CD4-positive, alpha-beta memory T cell (primary cell): ENCODE results near the gene LGR4. TPM values are rescaled to one million over a fixed set of nuclear protein-coding genes. Genes with fewer than 3 reads are reported as not detected.

ENCODE experiments used
- CTCF ChIA-PET: fragments of 350-600 bp; sonication (Branson Sonifier 250); formaldehyde crosslinking; loops from one replicate; lab custom pipeline; 2021; ENCODE audit warnings: inconsistent platforms; ENCODE audit not compliant: partially characterized antibody; lab: Charles Lee
- POLR2A ChIA-PET: fragments of 350-600 bp; sonication (Branson Sonifier 250); formaldehyde crosslinking; loops from one replicate; lab custom pipeline; 2021; ENCODE audit not compliant: partially characterized antibody; lab: Charles Lee
- DNase-seq, 5 donors: peaks; one replicate each; pipeline versions ENCODE4 v3.0.0 to v3.0.0-alpha.2; 2020 to 2022; ENCODE audit warnings: mixed read lengths in 1 of 5
- H3K27ac ChIP-seq: one replicate; pipeline ENCODE4 v1.7.0; 2013; ENCODE audit warnings: low read depth, low read length
- H3K27me3 ChIP-seq: 2 replicates; pipeline ENCODE4 v1.7.0; 2013; ENCODE audit warnings: mild to moderate bottlenecking, low read length, moderate library complexity; ENCODE audit not compliant: insufficient read depth
- H3K36me3 ChIP-seq: 2 replicates; pipeline ENCODE4 v1.7.0; 2013; ENCODE audit warnings: mild to moderate bottlenecking, low read length, moderate library complexity; ENCODE audit not compliant: insufficient read depth
- H3K4me1 ChIP-seq: 2 replicates; pipeline ENCODE4 v1.7.0; 2013; ENCODE audit warnings: mild to moderate bottlenecking, low read length, moderate library complexity; ENCODE audit not compliant: insufficient read depth
- H3K4me3 ChIP-seq, 2 donors: one replicate each; pipeline ENCODE4 v1.7.0; 2013; ENCODE audit warnings: low read length in 2 of 2, mild to moderate bottlenecking in 1 of 2
- H3K9me3 ChIP-seq, 2 donors: one replicate each; pipeline ENCODE4 v1.7.0; 2013; ENCODE audit warnings: low read length in 2 of 2, control low read depth in 1 of 2; ENCODE audit not compliant: control insufficient read depth in 1 of 2
- H3K27ac Mint-ChIP-seq, 7 donors: one replicate each; pipeline ENCODE4 v1.8.0; 2020 to 2021; ENCODE audit warnings: mixed read lengths in 7 of 7, mild to moderate bottlenecking in 6 of 7, inconsistent platforms in 3 of 7, moderate library complexity in 3 of 7
- H3K27me3 Mint-ChIP-seq, 2 donors: one replicate each; pipeline ENCODE4 v1.8.0; 2020 to 2021; ENCODE audit warnings: mixed read lengths in 2 of 2
- H3K36me3 Mint-ChIP-seq, 2 donors: one replicate each; pipeline ENCODE4 v1.8.0; 2020 to 2021; ENCODE audit warnings: mixed read lengths in 2 of 2, inconsistent platforms in 1 of 2, mild to moderate bottlenecking in 1 of 2
- H3K4me1 Mint-ChIP-seq, 4 donors: one replicate each; pipeline ENCODE4 v1.8.0; 2020 to 2021; ENCODE audit warnings: mixed read lengths in 4 of 4, mild to moderate bottlenecking in 1 of 4
- H3K4me3 Mint-ChIP-seq, 8 donors: one replicate each; pipeline ENCODE4 v1.8.0; 2020 to 2021; ENCODE audit warnings: mixed read lengths in 8 of 8, mild to moderate bottlenecking in 7 of 8, moderate library complexity in 6 of 8, inconsistent platforms in 3 of 8
- H3K9me3 Mint-ChIP-seq, 8 donors: one replicate each; pipeline ENCODE4 v1.8.0; 2020 to 2021; ENCODE audit warnings: mixed read lengths in 8 of 8, mild to moderate bottlenecking in 5 of 8, inconsistent platforms in 3 of 8, moderate library complexity in 1 of 8
- intact Hi-C: fragments of 100-400 bp; cut with micrococcal nuclease; formaldehyde crosslinking; loops from one replicate; pipeline ENCODE4 v1.15.1; 2023
- polyA plus RNA-seq, 2 donors: library from polyadenylated mRNA; unstranded; fragments of 300-500 nt; fragmentation: Illumina TruSeq; gene quantifications; one replicate each; pipeline ENCODE4 v1.2.3, GENCODE V29; 2021
- total RNA-seq, 2 experiments: library from RNA; stranded (reverse); gene quantifications; one replicate each; pipeline ENCODE4 v1.2.3, GENCODE V29; 2021

LGR4 gene
- total and polyA plus RNA-seq, 4 experiments from 2014 or later, result 0.03 to 1.6 (median 0.58) TPM

DNA sequence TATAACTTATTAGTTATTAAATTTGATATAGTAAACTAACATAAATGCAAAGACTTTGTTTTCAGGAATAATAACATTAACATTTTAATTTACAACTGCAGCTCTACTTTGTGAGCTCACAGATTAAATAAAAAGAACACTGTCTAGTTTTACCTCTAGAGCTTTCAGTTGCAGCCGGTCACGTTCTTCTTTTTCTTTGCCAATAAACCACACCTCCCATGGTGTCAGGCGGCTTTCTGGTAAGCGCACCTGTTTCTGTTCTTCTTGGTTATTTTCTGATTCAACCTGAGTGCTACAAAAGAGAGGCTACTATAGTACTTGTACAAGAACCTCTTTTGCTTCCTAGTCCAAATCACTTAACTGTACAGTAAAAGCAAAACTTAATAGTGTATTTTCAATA is 115.3 kb downstream of the LGR4 start:
- no peaks in the 10 kb centered on the region for H3K36me3 Mint-ChIP-seq
- ChIA-PET CTCF (interaction anchor here (0.8 kb wide), 1 partner anchor 9 kb away, joined by 3 read pairs; no protein-coding TSS in a partner anchor), POLR2A (no interaction called here)
- Histone ChIP-seq H3K27ac (no peak overlapping the region), H3K36me3 (no peaks in the 10 kb centered on the region), H3K4me1 (peaks cover 2% of the 10 kb centered on the region), H3K4me3 (no peak overlapping the region), H3K27me3 (no peaks in the 10 kb centered on the region), H3K9me3 (no peaks in the 10 kb centered on the region)
- no peaks in the 10 kb centered on the region for H3K9me3 Mint-ChIP-seq
- H3K4me1 Mint-ChIP-seq, result peaks cover 7 to 16% (median 12%) of the 10 kb centered on the region in 4 donors
- no peak overlapping the region for H3K27ac Mint-ChIP-seq
- no peak overlapping the region for H3K4me3 Mint-ChIP-seq
- intact Hi-C loops, result no loop called here
- no peak for DNase-seq
- H3K27me3 Mint-ChIP-seq, result no peaks in the 10 kb centered on the region

DNA sequence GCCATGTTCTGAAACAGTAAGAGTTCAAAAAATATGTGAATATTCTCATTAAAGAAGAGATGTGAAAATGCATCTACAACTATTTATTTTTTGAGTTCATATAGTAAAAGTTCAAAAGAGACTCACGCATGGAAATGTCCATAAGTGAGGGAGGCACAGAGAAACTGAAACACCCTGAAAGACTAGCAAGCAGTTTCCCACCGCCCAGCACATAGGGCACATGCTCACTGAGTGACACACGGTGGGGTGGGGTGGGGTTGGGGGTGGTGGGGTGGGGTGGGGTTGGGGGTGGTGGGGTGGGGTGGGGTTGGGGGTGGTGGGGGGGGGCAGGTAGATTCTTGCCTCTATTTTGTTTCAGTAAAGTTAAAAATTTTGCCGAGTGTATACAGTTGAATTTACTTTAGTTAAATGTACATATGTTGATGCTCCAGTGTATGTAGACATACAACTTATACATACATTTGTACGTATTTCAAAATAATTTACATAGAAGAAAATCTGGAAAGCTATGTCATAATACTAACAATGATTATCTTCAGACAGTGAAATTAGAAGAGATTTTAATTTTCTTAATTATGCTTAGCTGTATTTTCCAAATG is 115.9 kb downstream of the LGR4 start:
- H3K4me1 Mint-ChIP-seq, result peaks cover 1 to 11% (median 7%) of the 10 kb centered on the region in 4 donors
- intact Hi-C loops, result no loop called here
- Histone ChIP-seq H3K4me1 (no peaks in the 10 kb centered on the region), H3K9me3 (no peaks in the 10 kb centered on the region), H3K4me3 (no peak overlapping the region), H3K27ac (no peak overlapping the region), H3K27me3 (no peaks in the 10 kb centered on the region), H3K36me3 (no peaks in the 10 kb centered on the region)
- ChIA-PET CTCF (interaction anchor here (0.8 kb wide), 1 partner anchor 9 kb away, joined by 3 read pairs; no protein-coding TSS in a partner anchor), POLR2A (no interaction called here)
- DNase-seq, result no peak
- no peaks in the 10 kb centered on the region for H3K36me3 Mint-ChIP-seq
- no peaks in the 10 kb centered on the region for H3K9me3 Mint-ChIP-seq
- no peak overlapping the region for H3K27ac Mint-ChIP-seq
- no peaks in the 10 kb centered on the region for H3K27me3 Mint-ChIP-seq
- no peak overlapping the region for H3K4me3 Mint-ChIP-seq

DNA sequence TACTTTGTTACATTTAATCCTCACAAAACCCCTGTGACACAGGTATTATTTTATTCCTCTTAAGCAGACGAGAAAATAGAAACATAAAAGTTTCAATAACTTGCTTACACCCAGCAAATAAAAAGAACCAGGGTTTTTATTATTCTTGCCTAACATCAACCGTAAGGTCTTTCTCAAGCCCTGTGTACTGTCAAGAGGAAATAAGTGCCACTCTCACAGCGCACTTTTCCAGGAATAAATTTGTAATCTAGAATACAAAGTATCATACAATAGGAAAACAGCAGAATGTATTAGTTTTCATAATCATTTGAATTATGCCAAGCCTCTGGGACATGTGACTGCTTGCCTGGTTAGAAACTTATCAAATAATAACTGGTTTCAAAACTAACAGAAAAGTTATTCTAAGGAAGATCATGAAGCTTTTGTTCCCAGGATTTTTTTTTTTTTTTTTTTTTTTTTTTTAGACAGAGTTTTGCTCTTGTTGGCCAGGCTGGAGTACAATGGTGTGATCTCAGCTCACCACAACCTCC is 117.0 kb downstream of the LGR4 start:
- CTCF ChIA-PET, result no interaction called here
- no peak overlapping the region for H3K27ac Mint-ChIP-seq
- no peaks in the 10 kb centered on the region for H3K36me3 ChIP-seq
- H3K27me3 Mint-ChIP-seq, result no peaks in the 10 kb centered on the region
- no peaks in the 10 kb centered on the region for H3K27me3 ChIP-seq
- intact Hi-C loops, result no loop called here
- no peak for DNase-seq
- H3K4me3 ChIP-seq, result no peak overlapping the region
- POLR2A ChIA-PET, result no interaction called here
- no peak overlapping the region for H3K27ac ChIP-seq
- no peaks in the 10 kb centered on the region for H3K4me1 ChIP-seq
- H3K36me3 Mint-ChIP-seq, result no peaks in the 10 kb centered on the region
- H3K9me3 Mint-ChIP-seq, result no peaks in the 10 kb centered on the region
- H3K4me3 Mint-ChIP-seq, result no peak overlapping the region
- no peaks in the 10 kb centered on the region for H3K9me3 ChIP-seq
- peaks cover 0 to 7% (median 2%) of the 10 kb centered on the region in 4 donors for H3K4me1 Mint-ChIP-seq

DNA sequence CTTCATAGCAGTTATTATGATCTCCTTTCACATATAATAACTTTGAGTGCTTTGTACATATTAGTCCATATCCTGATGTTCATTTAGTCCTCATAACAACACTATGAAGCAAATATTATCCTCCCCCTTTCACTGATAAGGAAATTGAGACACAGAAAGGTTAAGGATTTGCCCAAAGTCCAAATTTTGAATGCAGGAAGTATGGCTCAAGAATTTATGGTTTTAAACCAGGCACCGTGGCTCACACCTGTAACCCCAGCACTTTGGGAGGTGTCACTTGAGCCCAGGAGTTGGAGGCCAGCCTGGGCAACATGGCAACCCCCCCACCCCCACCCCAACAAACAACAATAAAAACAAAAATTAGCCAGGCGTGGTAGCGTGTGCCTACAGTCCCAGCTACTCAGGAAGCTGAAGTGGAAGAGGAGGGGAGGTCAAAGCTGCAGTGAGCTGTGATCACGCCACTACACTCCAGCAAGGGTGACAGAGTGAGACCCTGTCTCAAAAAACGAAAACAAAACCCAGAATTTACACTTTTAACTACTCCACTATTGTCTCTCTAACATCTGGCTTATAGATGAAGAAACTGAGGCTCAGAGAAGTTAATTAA is 118.1 kb downstream of the LGR4 start:
- H3K9me3 Mint-ChIP-seq, result no peaks in the 10 kb centered on the region
- peaks cover 0 to 9% of the 10 kb centered on the region in 2 donors for H3K36me3 Mint-ChIP-seq
- H3K27me3 Mint-ChIP-seq, result no peaks in the 10 kb centered on the region
- CTCF ChIA-PET, result no interaction called here
- no peak overlapping the region for H3K27ac ChIP-seq
- H3K4me3 Mint-ChIP-seq, result no peak overlapping the region
- H3K4me3 ChIP-seq, result no peak overlapping the region
- intact Hi-C loops, result no loop called here
- H3K4me1 Mint-ChIP-seq, result peaks cover 0 to 5% (median 2%) of the 10 kb centered on the region in 4 donors
- H3K36me3 ChIP-seq, result no peaks in the 10 kb centered on the region
- H3K27me3 ChIP-seq, result no peaks in the 10 kb centered on the region
- H3K27ac Mint-ChIP-seq, result no peak overlapping the region
- DNase-seq, result no peak
- H3K4me1 ChIP-seq, result no peaks in the 10 kb centered on the region
- POLR2A ChIA-PET, result no interaction called here
- H3K9me3 ChIP-seq, result no peaks in the 10 kb centered on the region

DNA sequence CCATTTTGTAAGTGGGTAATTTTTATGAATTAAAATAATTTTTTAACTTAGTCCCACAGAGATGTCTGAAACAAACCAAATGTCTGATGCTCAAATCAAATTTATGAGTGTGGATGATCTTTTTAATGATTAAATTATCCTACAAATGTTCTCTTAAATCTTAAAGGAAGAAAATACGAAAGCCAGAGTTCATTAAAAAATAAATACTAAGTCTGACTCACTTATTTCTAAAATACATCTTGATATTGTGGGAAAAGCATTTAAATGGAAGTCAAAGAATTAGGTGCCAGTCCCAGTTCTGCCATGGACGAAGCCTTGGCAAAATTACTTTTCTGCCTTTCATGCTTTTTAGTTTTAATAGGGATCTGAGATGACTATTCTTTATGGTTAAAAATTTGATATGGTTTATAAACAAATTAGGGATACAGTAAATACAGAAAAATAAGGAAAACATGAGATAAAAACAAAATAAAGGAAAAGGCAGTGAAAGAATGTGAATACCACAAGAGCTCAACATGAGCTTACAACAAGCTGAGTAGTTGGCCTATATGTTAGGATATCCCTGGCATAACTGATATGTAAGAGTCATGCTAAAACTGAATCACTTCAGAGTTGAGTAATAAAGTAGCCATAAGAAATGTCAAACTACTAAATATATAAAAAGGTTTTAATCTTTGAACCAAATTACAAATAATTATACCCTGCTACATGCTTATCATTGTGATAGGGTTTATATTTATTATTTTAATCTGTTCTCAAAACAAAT is 118.8 kb downstream of the LGR4 start:
- intact Hi-C loops, result no loop called here
- no peaks in the 10 kb centered on the region for H3K36me3 ChIP-seq
- Mint-ChIP-seq H3K27me3 (no peaks in the 10 kb centered on the region), H3K9me3 (no peaks in the 10 kb centered on the region), H3K36me3 (peaks cover 0 to 9% of the 10 kb centered on the region in 2 donors), H3K27ac (no peak overlapping the region), H3K4me1 (peaks cover 0 to 4% (median under 1%) of the 10 kb centered on the region in 4 donors), H3K4me3 (no peak overlapping the region)
- H3K27me3 ChIP-seq, result no peaks in the 10 kb centered on the region
- no peaks in the 10 kb centered on the region for H3K4me1 ChIP-seq
- ChIA-PET CTCF (interaction anchor here (0.9 kb wide), 1 partner anchor 16 kb away, joined by 3 read pairs; no protein-coding TSS in a partner anchor), POLR2A (no interaction called here)
- no peaks in the 10 kb centered on the region for H3K9me3 ChIP-seq
- DNase-seq, result no peak
- H3K4me3 ChIP-seq, result no peak overlapping the region
- no peak overlapping the region for H3K27ac ChIP-seq

DNA sequence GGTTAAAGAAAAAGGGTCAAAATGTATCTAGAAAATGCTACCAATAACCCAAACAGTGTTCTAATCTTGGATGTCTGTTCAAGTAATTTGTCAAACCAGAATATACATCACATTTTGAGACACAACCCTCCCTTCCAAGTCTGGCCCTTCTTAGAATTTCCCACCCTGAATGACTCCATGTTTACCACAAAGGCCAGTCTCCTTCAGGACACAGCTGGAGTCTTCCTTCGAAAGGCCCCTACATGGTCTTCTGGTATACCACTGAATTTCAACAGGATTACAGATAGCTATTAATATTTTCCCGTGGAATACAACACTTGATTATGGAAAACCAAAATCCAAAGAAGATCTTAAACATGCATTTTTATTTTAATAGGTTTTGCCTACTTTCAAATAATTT is 119.8 kb downstream of the LGR4 start:
- Mint-ChIP-seq H3K4me1 (no peaks in the 10 kb centered on the region), H3K4me3 (no peak overlapping the region), H3K36me3 (peaks cover 3 to 10% of the 10 kb centered on the region in 2 donors), H3K9me3 (no peaks in the 10 kb centered on the region), H3K27me3 (no peaks in the 10 kb centered on the region), H3K27ac (no peak overlapping the region)
- Histone ChIP-seq H3K4me1 (no peaks in the 10 kb centered on the region), H3K9me3 (no peaks in the 10 kb centered on the region), H3K36me3 (no peaks in the 10 kb centered on the region), H3K4me3 (no peak overlapping the region), H3K27me3 (no peaks in the 10 kb centered on the region), H3K27ac (no peak overlapping the region)
- CTCF ChIA-PET, result interaction anchor here (0.9 kb wide), 1 partner anchor 17 kb away, joined by 3 read pairs; no protein-coding TSS in a partner anchor
- no peak for DNase-seq
- POLR2A ChIA-PET, result no interaction called here
- intact Hi-C loops, result no loop called here

DNA sequence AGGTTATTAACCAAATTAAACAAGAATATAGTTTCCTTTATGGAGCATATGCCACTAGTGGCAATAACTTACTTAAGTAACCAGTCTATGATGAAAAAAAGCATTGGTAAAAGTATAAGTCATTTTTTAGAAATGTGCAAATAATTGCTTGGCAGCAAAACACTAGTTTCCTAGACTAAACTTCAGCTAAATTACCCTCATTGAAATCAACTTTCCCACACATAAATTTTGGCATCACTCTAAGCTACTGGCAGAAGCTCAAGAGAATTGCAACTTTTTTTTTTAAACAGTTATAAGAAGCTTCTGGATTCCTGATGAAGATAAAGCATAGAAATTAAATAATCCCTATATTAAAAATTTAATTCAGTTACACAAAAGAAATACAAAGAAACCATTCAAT is 122.1 kb downstream of the LGR4 start:
- Histone ChIP-seq H3K36me3 (no peaks in the 10 kb centered on the region), H3K27me3 (no peaks in the 10 kb centered on the region), H3K9me3 (no peaks in the 10 kb centered on the region), H3K4me1 (no peaks in the 10 kb centered on the region), H3K4me3 (no peak overlapping the region), H3K27ac (no peak overlapping the region)
- Mint-ChIP-seq H3K4me1 (no peaks in the 10 kb centered on the region), H3K27me3 (no peaks in the 10 kb centered on the region), H3K9me3 (no peaks in the 10 kb centered on the region), H3K4me3 (no peak overlapping the region), H3K36me3 (peaks cover 6 to 15% of the 10 kb centered on the region in 2 donors), H3K27ac (no peak overlapping the region)
- DNase-seq, result no peak
- ChIA-PET POLR2A (no interaction called here), CTCF (no interaction called here)
- intact Hi-C loops, result no loop called here
